HG03575 (cell line): ENCODE measurements around the gene ACRV1.
"Not testable (repeated sequence)": the region's sequence is repeated elsewhere in the genome, so short reads cannot be mapped to it uniquely, and the experiment has no call there.

Experiments used
- ATAC-seq: cut with Tn5 transposase; IDR thresholded peaks from one replicate; pipeline ENCODE4 v1.9.1; 2021; ENCODE audit not compliant: unreplicated experiment, insufficient number of reproducible peaks, low FRiP score; ENCODE audit errors: extremely low read depth

Gene ACRV1, protein sequence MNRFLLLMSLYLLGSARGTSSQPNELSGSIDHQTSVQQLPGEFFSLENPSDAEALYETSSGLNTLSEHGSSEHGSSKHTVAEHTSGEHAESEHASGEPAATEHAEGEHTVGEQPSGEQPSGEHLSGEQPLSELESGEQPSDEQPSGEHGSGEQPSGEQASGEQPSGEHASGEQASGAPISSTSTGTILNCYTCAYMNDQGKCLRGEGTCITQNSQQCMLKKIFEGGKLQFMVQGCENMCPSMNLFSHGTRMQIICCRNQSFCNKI

GRCh38 chr11:125680747-125681146 is at the start of gene ACRV1:
Gene ACRV1 (minus strand): TSS chr11:125680847. CDS start chr11:125680780, 67 bp downstream.
- no peak for ATAC-seq

GRCh38 chr11:125728969-125729368 is 48.3 kb upstream of the ACRV1 start:
- ATAC-seq: no peak

- no peak for ATAC-seq
Measured at GRCh38 chr11:125724125-125724524, 43.5 kb upstream of the ACRV1 start.

DNA sequence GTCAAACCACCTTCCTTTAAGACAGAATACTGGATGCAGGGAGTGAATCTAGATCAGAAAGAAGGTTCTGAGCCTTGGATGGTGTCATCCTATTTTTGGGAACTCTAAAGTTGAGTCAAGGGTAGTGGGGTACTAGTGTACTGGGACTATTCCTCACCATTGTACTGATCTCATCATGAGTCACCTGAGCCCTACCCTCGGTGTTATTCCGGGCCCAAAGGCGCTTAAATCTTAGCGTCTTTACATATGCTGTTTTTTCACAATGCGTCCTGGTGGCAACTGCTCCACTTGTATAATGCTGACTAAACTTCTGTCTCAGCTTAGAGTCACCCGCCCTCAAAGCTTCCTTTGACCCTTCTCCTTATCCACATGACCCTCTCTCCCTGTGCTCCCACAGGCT is 40.1 kb upstream of the ACRV1 start:
- ATAC-seq: no peak

DNA sequence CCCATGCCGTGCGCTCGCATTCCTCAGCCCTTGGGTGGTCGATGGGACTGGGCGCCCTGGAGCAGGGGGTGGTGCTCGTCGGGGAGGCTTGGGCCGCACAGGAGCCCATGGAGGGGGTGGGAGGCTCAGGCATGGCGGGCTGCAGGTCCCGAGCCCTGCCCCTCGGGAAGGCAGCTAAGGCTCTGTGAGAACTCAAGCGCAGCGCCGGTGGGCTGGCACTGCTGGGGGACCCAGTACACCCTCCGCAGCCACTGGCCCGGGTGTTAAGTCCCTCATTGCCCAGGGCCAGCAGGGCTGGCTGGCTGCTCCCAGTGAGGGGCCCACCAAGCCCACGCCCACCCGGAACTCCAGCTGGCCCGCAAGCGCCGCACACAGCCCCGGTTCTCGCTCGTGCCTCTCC is 24.0 kb upstream of the ACRV1 start:
- ATAC-seq: not testable (repeated sequence)

DNA sequence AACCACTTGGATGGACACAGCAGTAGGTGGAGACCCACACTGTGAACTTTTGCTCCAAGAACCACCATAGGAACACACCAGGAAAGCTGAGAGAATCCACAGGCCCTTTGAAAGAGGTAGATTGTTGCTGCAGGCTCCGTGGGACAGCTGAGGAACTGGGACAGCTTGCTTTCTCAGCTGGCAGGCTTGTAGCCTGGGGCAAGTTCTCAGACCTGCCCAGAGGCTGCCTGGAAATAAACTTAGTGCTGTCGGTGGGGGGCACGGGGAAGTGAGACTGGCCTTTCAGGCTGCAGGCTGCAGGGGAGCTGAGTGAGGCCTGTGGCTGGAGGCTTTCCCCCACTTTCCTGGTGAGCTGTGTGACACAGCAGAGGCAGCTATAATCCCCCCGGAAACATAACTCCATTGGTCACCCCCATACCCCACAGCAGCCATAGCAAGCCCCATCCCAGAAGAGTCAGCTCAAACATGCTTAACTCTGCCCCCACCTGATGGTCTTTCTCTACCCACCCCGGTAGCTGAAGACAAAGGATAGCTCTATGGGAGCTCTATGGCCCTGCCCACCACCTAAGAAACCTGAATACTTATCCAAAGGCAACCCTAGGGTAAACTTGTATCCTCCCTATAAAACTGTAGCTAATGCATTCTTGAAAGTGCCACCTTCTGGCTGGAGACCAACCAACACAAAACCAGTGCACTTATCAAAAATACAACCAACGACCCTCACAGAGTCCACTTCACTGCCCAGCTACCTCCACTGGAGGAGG is 21.4 kb upstream of the ACRV1 start:
- ATAC-seq: no peak

GRCh38 chr11:125701018-125701610 is 20.5 kb upstream of the ACRV1 start:
- ATAC-seq: no peak

DNA sequence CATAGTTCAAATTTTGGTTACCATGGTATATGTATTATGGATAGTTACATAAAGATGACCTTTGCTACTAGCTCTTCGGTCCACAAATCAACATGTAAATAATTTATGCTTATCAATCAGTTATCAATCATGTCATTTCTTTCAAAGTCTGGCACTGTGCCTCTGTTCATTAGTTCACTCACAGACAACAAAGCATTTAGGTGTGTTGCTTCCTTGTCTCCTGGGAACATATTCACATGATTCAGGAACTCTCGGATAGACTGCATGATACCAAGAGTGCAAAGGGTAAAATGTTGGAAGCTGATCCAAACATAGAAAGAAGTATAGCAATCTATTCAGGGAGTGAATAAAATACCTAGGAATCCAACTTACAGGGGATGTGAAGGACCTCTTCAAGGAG is 14.3 kb upstream of the ACRV1 start:
- ATAC-seq: no peak

- no peak for ATAC-seq
Measured at GRCh38 chr11:125692887-125693286, 12.2 kb upstream of the ACRV1 start.

- no peak for ATAC-seq
Measured at GRCh38 chr11:125690006-125690405, 9.4 kb upstream of the ACRV1 start.

GRCh38 chr11:125689274-125689859 is 8.7 kb upstream of the ACRV1 start:
- no peak for ATAC-seq

DNA sequence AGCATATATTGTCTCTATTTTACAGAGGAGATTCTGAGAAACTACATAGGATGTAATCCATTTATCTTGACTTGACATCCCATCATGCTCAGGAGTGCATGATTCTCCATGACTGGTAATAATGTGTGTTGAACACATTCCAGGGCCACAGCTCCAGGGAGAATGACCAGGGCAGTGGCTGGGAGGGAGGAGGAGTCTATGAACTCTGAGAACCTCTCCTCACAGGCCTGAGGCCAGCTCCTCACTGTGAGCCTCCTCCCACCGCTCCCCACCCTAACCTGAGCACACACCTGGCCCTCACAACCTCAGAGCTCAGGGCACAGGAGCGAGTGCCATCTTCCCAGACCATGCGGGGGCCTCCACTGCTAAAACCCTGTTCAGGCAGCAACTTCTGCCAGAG is 8.0 kb upstream of the ACRV1 start:
- no peak for ATAC-seq

DNA sequence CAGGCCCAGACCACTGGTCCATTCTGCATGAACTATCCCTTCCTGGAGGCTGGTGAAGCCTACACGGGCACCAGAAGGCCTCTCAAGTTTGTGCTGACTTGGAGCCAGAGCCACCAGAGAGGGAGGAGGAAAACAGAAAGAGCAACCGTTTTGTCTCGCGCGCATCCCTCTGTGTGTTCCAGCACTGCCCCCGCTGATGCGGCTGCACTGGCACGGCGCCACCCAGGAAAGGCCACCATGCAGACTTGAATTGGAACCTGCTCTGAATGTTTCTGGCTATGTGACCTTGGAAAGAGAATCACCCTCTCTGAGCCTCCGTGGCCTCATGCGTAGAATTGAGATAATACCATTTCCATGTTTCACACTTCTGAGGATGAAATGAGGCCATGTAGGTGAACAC is 7.4 kb upstream of the ACRV1 start:
- no peak for ATAC-seq

- no peak for ATAC-seq
Measured at GRCh38 chr11:125685228-125685627, 4.6 kb upstream of the ACRV1 start.

GRCh38 chr11:125679837-125680236 is 810 bp downstream of the ACRV1 start:
- ATAC-seq: no peak

GRCh38 chr11:125679397-125679796 is 1.2 kb downstream of the ACRV1 start:
- ATAC-seq: no peak

DNA sequence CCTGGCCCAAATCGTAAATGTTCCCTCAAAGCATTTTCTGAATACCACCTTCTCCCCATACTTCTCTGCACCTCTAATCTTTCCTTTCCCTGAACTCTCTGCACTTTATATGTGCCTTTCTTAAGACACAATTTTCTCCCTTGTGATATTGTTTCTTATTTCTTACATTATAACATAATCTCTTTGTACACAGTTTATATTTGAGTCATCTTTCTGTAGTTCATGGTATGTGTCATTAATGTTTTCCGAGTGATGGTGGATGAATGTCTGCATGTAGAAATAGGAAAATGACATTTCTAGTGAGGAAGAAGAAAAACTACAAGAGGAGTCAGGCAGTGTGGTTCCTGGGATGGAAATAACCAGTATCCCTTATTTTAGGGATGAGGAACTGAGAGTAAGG is 5.5 kb downstream of the ACRV1 start:
- no peak for ATAC-seq

- no peak for ATAC-seq
Measured at GRCh38 chr11:125674210-125674609, 6.4 kb downstream of the ACRV1 start.

DNA sequence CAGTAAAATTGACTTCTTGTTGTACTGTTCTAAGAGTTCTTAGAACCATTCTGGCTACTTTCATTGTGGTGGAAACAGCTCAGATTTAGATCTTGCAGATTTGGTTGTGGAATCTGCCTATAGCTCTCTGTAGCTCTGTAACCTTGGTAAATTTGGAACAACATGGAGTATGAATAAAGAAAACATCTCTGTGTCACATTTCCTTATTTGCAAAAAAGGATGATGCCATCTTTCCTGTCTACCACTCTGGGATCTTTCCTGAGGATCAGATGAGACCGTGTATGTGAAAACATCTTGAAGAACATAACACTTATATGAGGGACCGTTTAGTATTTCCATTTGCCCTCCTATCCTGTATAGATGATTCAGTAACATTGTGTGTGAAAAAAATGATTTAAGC is 9.1 kb downstream of the ACRV1 start:
- ATAC-seq: no peak

DNA sequence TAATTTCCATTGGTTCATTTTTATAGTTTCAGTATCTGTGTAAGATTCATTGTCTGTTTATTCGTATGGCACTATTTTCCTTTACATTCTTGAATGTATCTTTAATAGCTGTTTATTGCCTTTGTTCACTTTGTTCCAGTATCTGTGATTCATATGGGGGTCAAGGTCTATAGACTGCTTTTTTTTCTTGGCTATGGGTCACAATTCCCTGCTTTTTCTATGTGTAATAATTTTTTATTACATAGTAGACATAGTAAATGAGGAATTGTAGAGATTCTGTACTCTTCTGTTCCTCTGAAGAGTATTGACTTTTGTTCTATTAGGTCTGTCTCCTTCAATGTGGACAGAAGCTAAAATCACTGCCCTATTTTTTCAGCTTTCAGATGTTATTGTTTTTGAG is 10.5 kb downstream of the ACRV1 start:
- ATAC-seq: no peak
